CD4-positive, alpha-beta T cell (primary cell): Measurements from ENCODE around the gene IL1R2. TPM values are rescaled to one million over a fixed set of nuclear protein-coding genes. Genes with fewer than 3 reads are reported as not detected.

Source experiments
- ATAC-seq: fragments of 200-7000 bp; cut with Tn5 transposase; one replicate; pipeline ENCODE4 v1.10.0; 2022; ENCODE audit warnings: mild to moderate bottlenecking; ENCODE audit not compliant: poor library complexity
- CTCF ChIA-PET: fragments of 350-600 bp; sonication (Branson Sonifier 250); formaldehyde crosslinking; loops from one replicate; lab custom pipeline; 2021; ENCODE audit warnings: antibody characterized with exemption, inconsistent platforms; lab: Charles Lee
- POLR2A ChIA-PET: fragments of 350-600 bp; sonication (Branson Sonifier 250); formaldehyde crosslinking; loops from one replicate; lab custom pipeline; 2021; ENCODE audit warnings: antibody characterized with exemption, inconsistent platforms; lab: Charles Lee
- DNase-seq, 14 experiments: peaks; one replicate each; pipeline ENCODE4 v3.0.0-alpha.2; 2013 to 2020; ENCODE audit warnings: mixed read lengths in 2 of 14
- H3K27ac ChIP-seq, 2 donors: one replicate each; pipeline versions ENCODE4 v1.5.1 to v1.7.0; 2013; ENCODE audit warnings: low read length in 2 of 2, low read depth in 1 of 2, mild to moderate bottlenecking in 1 of 2
- H3K27me3 ChIP-seq, 2 experiments: 1 replicate in 1 of 2; 2 replicates in 1 of 2; pipeline versions ENCODE4 v1.6.1 to v1.7.0; 2013; ENCODE audit warnings: low read length in 2 of 2, control low read depth in 1 of 2, mild to moderate bottlenecking in 1 of 2, moderate library complexity in 1 of 2; ENCODE audit not compliant: insufficient read depth in 2 of 2, control insufficient read depth in 1 of 2
- H3K36me3 ChIP-seq: one replicate; pipeline ENCODE4 v1.6.1; 2013; ENCODE audit warnings: low read length, control low read depth; ENCODE audit not compliant: insufficient read depth
- H3K4me1 ChIP-seq: one replicate; pipeline ENCODE4 v1.6.1; 2013; ENCODE audit warnings: low read length, control low read depth; ENCODE audit not compliant: insufficient read depth
- H3K4me3 ChIP-seq: one replicate; pipeline ENCODE4 v1.5.1; 2013; ENCODE audit warnings: mild to moderate bottlenecking, low read length, moderate library complexity
- H3K9me3 ChIP-seq, 2 experiments: 1 replicate in 1 of 2; 2 replicates in 1 of 2; pipeline versions ENCODE4 v1.6.1 to v1.7.0; 2013; ENCODE audit warnings: low read length in 2 of 2, mild to moderate bottlenecking in 2 of 2, control low read depth in 1 of 2, moderate library complexity in 1 of 2; ENCODE audit not compliant: control insufficient read depth in 1 of 2, insufficient read depth in 1 of 2
- H3K27ac Mint-ChIP-seq: one replicate; pipeline ENCODE4 v1.8.0; 2020; ENCODE audit warnings: mixed read lengths
- H3K27me3 Mint-ChIP-seq: one replicate; pipeline ENCODE4 v1.8.0; 2021; ENCODE audit warnings: mixed read lengths
- H3K36me3 Mint-ChIP-seq: one replicate; pipeline ENCODE4 v1.8.0; 2021; ENCODE audit warnings: low read depth, mixed read lengths
- H3K4me1 Mint-ChIP-seq: one replicate; pipeline ENCODE4 v1.8.0; 2021; ENCODE audit warnings: low read depth, mixed read lengths
- H3K4me3 Mint-ChIP-seq: one replicate; pipeline ENCODE4 v1.8.0; 2020; ENCODE audit warnings: mild to moderate bottlenecking, mixed read lengths
- H3K9me3 Mint-ChIP-seq: one replicate; pipeline ENCODE4 v1.8.0; 2020; ENCODE audit warnings: mixed read lengths
- CTCF ChIP-seq: fragments of 200-600 bp; IDR thresholded peaks from one replicate; pipeline ENCODE4 v1.8.0; 2022; ENCODE audit warnings: antibody characterized with exemption, mild to moderate bottlenecking
- intact Hi-C, 2 experiments: fragments of 100-400 bp; cut with DNase I in 1 of 2; cut with micrococcal nuclease in 1 of 2; formaldehyde crosslinking; loops; one replicate each; pipeline versions ENCODE4 v1.15.1 to v1.9.0; 2023 to 2025; cut with DNase I, micrococcal nuclease
- total RNA-seq, 174 experiments: library from RNA in 2 of 174; stranded (reverse) in 2 of 174; gene quantifications; one replicate each; pipeline ENCODE4 v1.2.3 and lab custom pipeline; 2021 to 2026

IL1R2 gene
- total RNA-seq, 2 experiments from 2014 or later = 0.31 to 0.47 TPM

DNA sequence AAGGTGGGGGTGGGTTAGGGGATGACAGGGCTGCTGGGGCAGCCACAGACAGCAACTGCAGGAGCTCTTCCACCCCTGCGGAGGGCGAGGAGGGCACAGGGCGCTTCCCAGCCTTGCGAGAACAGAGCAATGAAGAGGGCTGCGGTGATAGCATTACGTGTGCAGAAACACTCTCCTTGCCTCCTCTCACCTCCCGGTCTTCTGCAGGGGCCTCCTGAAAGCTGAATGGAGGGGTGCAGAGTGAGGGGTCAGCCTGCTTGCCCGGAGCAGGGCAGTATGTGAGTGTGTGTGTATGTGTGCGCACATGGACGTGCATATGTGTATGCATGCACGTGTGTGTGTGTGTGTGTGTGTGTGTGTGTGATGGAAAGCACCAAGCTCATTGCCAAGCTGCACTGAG, 29.5 kb upstream of the IL1R2 start:
- ChIA-PET POLR2A (no interaction called here), CTCF (no interaction called here)
- Mint-ChIP-seq H3K4me1 (no peaks in the 10 kb centered on the region), H3K27ac (no peak overlapping the region), H3K27me3 (no peaks in the 10 kb centered on the region), H3K4me3 (no peak overlapping the region), H3K36me3 (no peaks in the 10 kb centered on the region), H3K9me3 (peaks cover 7% of the 10 kb centered on the region)
- H3K27ac ChIP-seq = no peak overlapping the region
- H3K4me3 ChIP-seq = peak overlapping the region; percentile 13
- intact Hi-C loops = no loop called here
- H3K4me1 ChIP-seq = no peaks in the 10 kb centered on the region
- no peaks in the 10 kb centered on the region for H3K36me3 ChIP-seq
- no peak for TF ChIP-seq CTCF
- no peak for ATAC-seq
- H3K9me3 ChIP-seq = no peaks in the 10 kb centered on the region
- no peaks in the 10 kb centered on the region for H3K27me3 ChIP-seq
- DNase-seq = no peak

DNA sequence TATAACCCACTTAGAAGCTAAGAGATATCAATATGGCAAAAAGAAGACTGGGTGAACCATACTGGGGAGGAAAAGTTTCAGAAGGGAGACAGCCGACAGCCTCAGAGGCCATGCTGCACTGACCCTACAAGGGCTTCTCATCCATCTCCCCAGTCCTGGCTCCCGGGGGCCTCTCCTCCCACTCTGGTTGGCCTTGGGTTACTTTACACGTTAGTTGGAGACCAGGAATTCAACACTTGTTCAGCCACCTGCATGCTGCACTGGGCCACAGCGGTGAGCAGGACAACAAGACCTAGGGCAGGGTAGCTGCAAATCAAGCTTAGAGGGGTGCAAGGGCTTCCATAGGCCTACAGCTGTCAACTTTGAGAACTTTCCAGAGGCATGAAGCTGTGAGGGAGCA, 28.6 kb upstream of the IL1R2 start:
- DNase-seq (no peak), ATAC-seq (no peak)
- H3K9me3 Mint-ChIP-seq = no peaks in the 10 kb centered on the region
- H3K4me1 Mint-ChIP-seq = no peaks in the 10 kb centered on the region
- no peak overlapping the region for H3K4me3 Mint-ChIP-seq
- ChIA-PET CTCF (no interaction called here), POLR2A (no interaction called here)
- no peak overlapping the region for H3K4me3 ChIP-seq
- H3K27ac ChIP-seq = no peak overlapping the region
- intact Hi-C loops = no loop called here
- no peaks in the 10 kb centered on the region for H3K9me3 ChIP-seq
- no peaks in the 10 kb centered on the region for H3K36me3 Mint-ChIP-seq
- no peaks in the 10 kb centered on the region for H3K4me1 ChIP-seq
- no peak overlapping the region for H3K27ac Mint-ChIP-seq
- TF ChIP-seq CTCF = no peak
- no peaks in the 10 kb centered on the region for H3K27me3 Mint-ChIP-seq
- no peaks in the 10 kb centered on the region for H3K36me3 ChIP-seq
- H3K27me3 ChIP-seq = no peaks in the 10 kb centered on the region

DNA sequence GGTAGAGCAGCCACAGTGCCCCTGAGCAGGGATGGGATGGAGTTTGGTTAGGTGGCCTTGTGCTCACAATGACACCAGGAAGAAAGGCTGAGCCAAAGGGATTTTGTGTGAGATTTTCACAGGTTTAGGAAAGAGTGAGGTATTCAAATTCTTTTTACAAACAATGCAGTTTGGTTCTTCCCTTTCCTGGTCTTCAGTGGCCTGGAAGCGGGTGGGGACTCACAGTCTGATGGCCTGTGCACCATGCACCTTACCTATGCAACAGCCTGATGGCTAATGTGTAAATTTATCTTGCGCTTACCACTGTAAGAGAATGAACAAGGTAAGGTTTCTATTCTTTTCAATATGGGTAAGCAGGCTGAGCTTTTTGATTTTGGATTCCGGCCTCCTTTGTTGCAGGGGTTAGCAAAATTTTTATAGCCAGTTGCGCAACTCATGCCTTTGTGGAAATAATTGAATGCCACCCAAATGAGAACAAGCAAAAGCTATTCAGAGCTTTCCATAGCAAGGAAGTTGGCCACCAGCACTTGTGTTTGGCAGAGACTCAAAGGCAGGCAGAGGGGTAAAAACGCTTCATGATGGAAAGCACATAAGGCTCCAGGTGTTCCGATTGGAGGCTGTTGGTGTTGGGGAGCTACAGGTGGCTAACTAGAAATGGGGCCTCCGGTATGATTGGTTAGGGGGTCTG, 23.8 kb upstream of the IL1R2 start:
- no peaks in the 10 kb centered on the region for H3K36me3 ChIP-seq
- H3K36me3 Mint-ChIP-seq = no peaks in the 10 kb centered on the region
- H3K4me3 ChIP-seq = no peak overlapping the region
- no peaks in the 10 kb centered on the region for H3K4me1 Mint-ChIP-seq
- DNase-seq = no peak
- H3K27me3 Mint-ChIP-seq = no peaks in the 10 kb centered on the region
- peaks cover 0 to 6% of the 10 kb centered on the region in 2 experiments for H3K9me3 ChIP-seq
- POLR2A ChIA-PET = no interaction called here
- CTCF ChIA-PET = no interaction called here
- no peaks in the 10 kb centered on the region for H3K4me1 ChIP-seq
- no peaks in the 10 kb centered on the region for H3K27me3 ChIP-seq
- no peak overlapping the region for H3K4me3 Mint-ChIP-seq
- no peak overlapping the region for H3K27ac ChIP-seq
- ATAC-seq = no peak
- TF ChIP-seq CTCF = no peak
- H3K9me3 Mint-ChIP-seq = peaks cover 4% of the 10 kb centered on the region
- intact Hi-C loops = no loop called here
- no peak overlapping the region for H3K27ac Mint-ChIP-seq
